DND-41 (cell line): ENCODE data around the gene OR2L2.

Experiments
- ATAC-seq: fragments of 200-7000 bp; cut with Tn5 transposase; 3 replicates; pipeline ENCODE4 v1.9.1; 2021; ENCODE audit warnings: low read depth; ENCODE audit not compliant: insufficient read depth
- DNase-seq: peaks from one replicate; pipeline ENCODE4 v3.0.0-alpha.2; 2020
- H2AFZ ChIP-seq: 2 replicates; pipeline ENCODE4 v1.6.0; 2012; ENCODE audit warnings: low read depth, low read length
- H3K27ac ChIP-seq: 2 replicates; pipeline ENCODE4 v1.5.1; 2012; ENCODE audit warnings: low read length, inconsistent platforms
- H3K27me3 ChIP-seq: fragments of 200-600 bp; sonication (generic); 2 replicates; pipeline ENCODE4 v1.6.0; 2012; ENCODE audit warnings: low read length, mild to moderate bottlenecking, inconsistent platforms; ENCODE audit not compliant: insufficient read depth, poor library complexity
- H3K36me3 ChIP-seq: 2 replicates; pipeline ENCODE4 v1.5.1; 2012; ENCODE audit warnings: low read length, inconsistent platforms; ENCODE audit not compliant: insufficient read depth
- H3K4me1 ChIP-seq: 2 replicates; pipeline ENCODE4 v1.5.1; 2012; ENCODE audit warnings: mild to moderate bottlenecking, low read length; ENCODE audit not compliant: insufficient read depth
- H3K4me2 ChIP-seq: 2 replicates; pipeline ENCODE4 v1.6.0; 2012; ENCODE audit warnings: mild to moderate bottlenecking, moderate library complexity, low read length, inconsistent platforms; ENCODE audit not compliant: insufficient read depth
- H3K4me3 ChIP-seq, 2 experiments: fragments of 200-600 bp in 1 of 2; shearing (Covaris generic) in 1 of 2; 2 replicates each; pipeline ENCODE4 v1.5.1; 2012 to 2016; ENCODE audit warnings: inconsistent platforms in 2 of 2, low read length in 2 of 2, mild to moderate bottlenecking in 2 of 2, low read depth in 1 of 2, moderate library complexity in 1 of 2
- H3K79me2 ChIP-seq: 2 replicates; pipeline ENCODE4 v1.6.0; 2012; ENCODE audit warnings: low read length, inconsistent platforms; ENCODE audit not compliant: insufficient read depth
- H3K9ac ChIP-seq: 2 replicates; pipeline ENCODE4 v1.6.0; 2012; ENCODE audit warnings: low read depth, mild to moderate bottlenecking, inconsistent platforms, low read length, moderate library complexity
- H3K9me3 ChIP-seq: 2 replicates; pipeline ENCODE4 v1.5.1; 2012; ENCODE audit warnings: low read length, moderate library complexity, mild to moderate bottlenecking, inconsistent platforms; ENCODE audit not compliant: insufficient read depth, severe bottlenecking
- H4K20me1 ChIP-seq: 2 replicates; pipeline ENCODE4 v1.6.0; 2012; ENCODE audit warnings: low read length; ENCODE audit not compliant: insufficient read depth
- CTCF ChIP-seq: IDR thresholded peaks from 2 replicates; pipeline ENCODE4 v1.5.1; 2012; ENCODE audit warnings: borderline replicate concordance, low read length, moderate library complexity, mild to moderate bottlenecking; ENCODE audit not compliant: poor library complexity, severe bottlenecking; ENCODE audit errors: extremely low read depth
- EZH2 ChIP-seq: IDR thresholded peaks from 3 replicates; pipeline ENCODE4 v1.6.1; 2012; ENCODE audit warnings: borderline replicate concordance, low read depth, mild to moderate bottlenecking, moderate library complexity, low read length, inconsistent platforms; ENCODE audit not compliant: severe bottlenecking

The OR2L2 gene

GRCh38 chr1:248007778-248008177 lies 22.1 kb upstream of the OR2L2 start:
- Histone ChIP-seq H3K4me3 (no peak overlapping the region), H3K79me2 (no peaks in the 10 kb centered on the region), H3K27me3 (no peaks in the 10 kb centered on the region), H3K4me1 (no peaks in the 10 kb centered on the region), H3K36me3 (no peaks in the 10 kb centered on the region), H3K4me2 (no peak overlapping the region), H3K9ac (no peak overlapping the region), H3K27ac (no peak overlapping the region), H2AFZ (no peak overlapping the region), H3K9me3 (no peaks in the 10 kb centered on the region), H4K20me1 (no peaks in the 10 kb centered on the region)
- ATAC-seq (no peak), DNase-seq (no peak)
- no peak for TF ChIP-seq EZH2
- no peak for TF ChIP-seq CTCF

- DNase-seq = no peak
- no peak overlapping the region for H3K4me2 ChIP-seq
- no peaks in the 10 kb centered on the region for H3K27me3 ChIP-seq
- ATAC-seq = no peak
- H3K27ac ChIP-seq = no peak overlapping the region
- H3K79me2 ChIP-seq = no peaks in the 10 kb centered on the region
- H3K4me3 ChIP-seq = no peak overlapping the region
- no peaks in the 10 kb centered on the region for H3K4me1 ChIP-seq
- H3K9ac ChIP-seq = no peak overlapping the region
- H4K20me1 ChIP-seq = no peaks in the 10 kb centered on the region
- no peak overlapping the region for H2AFZ ChIP-seq
- no peaks in the 10 kb centered on the region for H3K9me3 ChIP-seq
- no peaks in the 10 kb centered on the region for H3K36me3 ChIP-seq
- TF ChIP-seq CTCF = no peak
- TF ChIP-seq EZH2 = no peak
Observed at GRCh38 chr1:248009681-248010080, 20.2 kb upstream of the OR2L2 start.

GRCh38 chr1:248013229-248013710 lies 16.6 kb upstream of the OR2L2 start, which contains the start of gene OR2L5:
TSS of gene OR2L5 (plus strand) at chr1:248013660. CDS start at chr1:248021948, 8,288 bp downstream.
- H3K27me3 ChIP-seq = no peaks in the 10 kb centered on the region
- no peaks in the 10 kb centered on the region for H4K20me1 ChIP-seq
- H3K4me3 ChIP-seq = no peak within 1 kb of the TSS
- DNase-seq (no peak), ATAC-seq (no peak)
- TF ChIP-seq CTCF (no peak), EZH2 (no peak)
- H3K4me1 ChIP-seq = no peaks in the 10 kb centered on the region
- H3K27ac ChIP-seq = no peak within 1 kb of the TSS
- no peaks in the 10 kb centered on the region for H3K36me3 ChIP-seq
- H3K9ac ChIP-seq = no peak within 1 kb of the TSS
- no peaks in the 10 kb centered on the region for H3K79me2 ChIP-seq
- H3K9me3 ChIP-seq = no peaks in the 10 kb centered on the region
- no peak within 1 kb of the TSS for H2AFZ ChIP-seq
- H3K4me2 ChIP-seq = no peak within 1 kb of the TSS

- Histone ChIP-seq H3K27ac (no peak overlapping the region), H3K9me3 (no peaks in the 10 kb centered on the region), H3K9ac (no peak overlapping the region), H3K4me2 (no peak overlapping the region), H2AFZ (no peak overlapping the region), H4K20me1 (no peaks in the 10 kb centered on the region), H3K27me3 (no peaks in the 10 kb centered on the region), H3K4me3 (no peak overlapping the region), H3K4me1 (no peaks in the 10 kb centered on the region), H3K79me2 (no peaks in the 10 kb centered on the region), H3K36me3 (no peaks in the 10 kb centered on the region)
- DNase-seq (no peak), ATAC-seq (no peak)
- TF ChIP-seq CTCF (no peak), EZH2 (no peak)
Observed at GRCh38 chr1:248015803-248016202, 14.1 kb upstream of the OR2L2 start.
